WTC11 (cell line): Measurements from ENCODE around the gene CFAP90. TPM values are rescaled to one million over a fixed set of nuclear protein-coding genes. Genes with fewer than 3 reads are reported as not detected.

ENCODE experiments used
- ATAC-seq: fragments of 200-7000 bp; cut with Tn5 transposase; 2 replicates; pipeline ENCODE4 v1.10.0; 2021; ENCODE audit warnings: mild to moderate bottlenecking, moderate library complexity
- CTCF ChIA-PET: fragments of 300-600 bp; sonication (Branson Sonifier 250); formaldehyde crosslinking; loops from one replicate; lab custom pipeline; 2021; ENCODE audit warnings: antibody characterized with exemption; lab: Charles Lee
- POLR2A ChIA-PET: fragments of 350-600 bp; sonication (Branson Sonifier 250); formaldehyde crosslinking; loops from one replicate; lab custom pipeline; 2021; ENCODE audit warnings: antibody characterized with exemption; lab: Charles Lee
- DNase-seq: peaks from one replicate; pipeline ENCODE4 v3.0.0; 2021; ENCODE audit warnings: low spot score
- H3K27ac Mint-ChIP-seq: 2 replicates; pipeline ENCODE4 v1.8.0; 2021; ENCODE audit warnings: mixed read lengths
- H3K27me3 Mint-ChIP-seq: 2 replicates; pipeline ENCODE4 v1.8.0; 2021; ENCODE audit warnings: low read depth, mild to moderate bottlenecking, moderate library complexity, mixed read lengths
- H3K36me3 Mint-ChIP-seq: 2 replicates; pipeline ENCODE4 v1.8.0; 2021; ENCODE audit warnings: mixed read lengths
- H3K4me1 Mint-ChIP-seq: 2 replicates; pipeline ENCODE4 v1.8.0; 2022; ENCODE audit warnings: mixed read lengths
- H3K4me3 Mint-ChIP-seq: 2 replicates; pipeline ENCODE4 v1.8.0; 2021; ENCODE audit warnings: mild to moderate bottlenecking, moderate library complexity, mixed read lengths
- H3K9me3 Mint-ChIP-seq: 2 replicates; pipeline ENCODE4 v1.8.0; 2021; ENCODE audit warnings: mixed read lengths
- CBFB ChIP-seq: sonication (generic); formaldehyde crosslinking; IDR thresholded peaks from 2 replicates; pipeline ENCODE4 v1.8.1; 2022; ENCODE audit warnings: mild to moderate bottlenecking, low read depth, missing genetic modification reagents
- CREB1 ChIP-seq: sonication (generic); formaldehyde crosslinking; IDR thresholded peaks from 2 replicates; pipeline ENCODE4 v1.8.0; 2023; ENCODE audit warnings: mild to moderate bottlenecking, missing genetic modification reagents
- ELF4 ChIP-seq: sonication (generic); formaldehyde crosslinking; IDR thresholded peaks from 2 replicates; pipeline ENCODE4 v1.8.1; 2022; ENCODE audit warnings: low read depth, mild to moderate bottlenecking, moderate library complexity, missing genetic modification reagents
- JUN ChIP-seq: sonication (generic); formaldehyde crosslinking; IDR thresholded peaks from 2 replicates; pipeline ENCODE4 v1.8.0; 2023; ENCODE audit warnings: mild to moderate bottlenecking, missing genetic modification reagents
- NFATC4 ChIP-seq: fragments of 250-450 bp; sonication (Bioruptor Pico); IDR thresholded peaks from 2 replicates; pipeline ENCODE4 v1.9.0; 2021; ENCODE audit warnings: mild to moderate bottlenecking
- NR2C2 ChIP-seq: sonication (generic); formaldehyde crosslinking; IDR thresholded peaks from 2 replicates; pipeline ENCODE4 v1.8.0; 2022; ENCODE audit warnings: mild to moderate bottlenecking, missing genetic modification reagents
- NR3C1 ChIP-seq: sonication (generic); formaldehyde crosslinking; conservative IDR thresholded peaks from 2 replicates; pipeline ENCODE4 v1.8.1; 2023; ENCODE audit warnings: low read depth, mild to moderate bottlenecking, missing genetic modification reagents
- OVOL2 ChIP-seq: fragments of 250-450 bp; sonication (Bioruptor Pico); IDR thresholded peaks from 2 replicates; pipeline ENCODE4 v1.9.0; 2021; ENCODE audit warnings: mild to moderate bottlenecking, borderline replicate concordance
- RELA ChIP-seq: sonication (generic); formaldehyde crosslinking; IDR thresholded peaks from 2 replicates; pipeline ENCODE4 v1.8.1; 2022; ENCODE audit warnings: missing genetic modification reagents, mild to moderate bottlenecking, borderline replicate concordance
- SMAD4 ChIP-seq: sonication (generic); formaldehyde crosslinking; IDR thresholded peaks from 2 replicates; pipeline ENCODE4 v1.8.0; 2022; ENCODE audit warnings: mild to moderate bottlenecking, missing genetic modification reagents
- TP53 ChIP-seq: sonication (generic); formaldehyde crosslinking; IDR thresholded peaks from 2 replicates; pipeline ENCODE4 v1.8.1; 2023; ENCODE audit warnings: mild to moderate bottlenecking, missing genetic modification reagents
- ZBTB21 ChIP-seq: sonication (generic); formaldehyde crosslinking; IDR thresholded peaks from 2 replicates; pipeline ENCODE4 v1.8.1; 2023; ENCODE audit warnings: mild to moderate bottlenecking, missing genetic modification reagents, borderline replicate concordance
- ZNF138 ChIP-seq: sonication (generic); formaldehyde crosslinking; conservative IDR thresholded peaks from 2 replicates; pipeline ENCODE4 v1.8.1; 2022; ENCODE audit warnings: mild to moderate bottlenecking, moderate library complexity, missing genetic modification reagents
- ZNF232 ChIP-seq: sonication (generic); formaldehyde crosslinking; IDR thresholded peaks from 2 replicates; pipeline ENCODE4 v1.8.0; 2022; ENCODE audit warnings: mild to moderate bottlenecking, missing genetic modification reagents
- ZNF396 ChIP-seq: fragments of 250-450 bp; sonication (Bioruptor Pico); IDR thresholded peaks from 2 replicates; pipeline ENCODE4 v1.8.0; 2021; ENCODE audit warnings: mild to moderate bottlenecking, moderate library complexity, borderline replicate concordance
- total RNA-seq: library from RNA; stranded (reverse); gene quantifications from 3 replicates; pipeline ENCODE4 v1.2.3, GENCODE V29; 2021
- TF ChIP-seq, protein P1 (sequence below): fragments of 200-600 bp; IDR thresholded peaks from 2 replicates; pipeline ENCODE4 v1.8.0; 2022; ENCODE audit warnings: antibody characterized with exemption
- TF ChIP-seq, protein P2 (sequence below): fragments of 250-450 bp; sonication (Bioruptor Pico); IDR thresholded peaks from 2 replicates; pipeline ENCODE4 v2.1.2; 2022; ENCODE audit warnings: mild to moderate bottlenecking, moderate library complexity
- TF ChIP-seq, protein P3 (sequence below): sonication (generic); formaldehyde crosslinking; IDR thresholded peaks from 2 replicates; pipeline ENCODE4 v1.8.0; 2022; ENCODE audit warnings: mild to moderate bottlenecking, missing genetic modification reagents
- TF ChIP-seq, protein P4 (sequence below): sonication (generic); formaldehyde crosslinking; IDR thresholded peaks from 2 replicates; pipeline ENCODE4 v1.8.1; 2022; ENCODE audit warnings: low read depth, missing genetic modification reagents, borderline replicate concordance
- TF ChIP-seq, protein P5 (sequence below): sonication (generic); formaldehyde crosslinking; IDR thresholded peaks from 2 replicates; pipeline ENCODE4 v1.8.1; 2023; ENCODE audit warnings: mild to moderate bottlenecking, missing genetic modification reagents, moderate library complexity
- TF ChIP-seq, protein P6 (sequence below): sonication (generic); formaldehyde crosslinking; IDR thresholded peaks from 2 replicates; pipeline ENCODE4 v1.8.1; 2023; ENCODE audit warnings: mild to moderate bottlenecking, moderate library complexity, missing genetic modification reagents
- TF ChIP-seq, protein P7 (sequence below): sonication (generic); formaldehyde crosslinking; IDR thresholded peaks from 2 replicates; pipeline ENCODE4 v1.8.1; 2023; ENCODE audit warnings: mild to moderate bottlenecking, missing genetic modification reagents, borderline replicate concordance

Gene CFAP90
- total RNA-seq, 1 experiment from 2014 or later = 0.33 TPM

DNA sequence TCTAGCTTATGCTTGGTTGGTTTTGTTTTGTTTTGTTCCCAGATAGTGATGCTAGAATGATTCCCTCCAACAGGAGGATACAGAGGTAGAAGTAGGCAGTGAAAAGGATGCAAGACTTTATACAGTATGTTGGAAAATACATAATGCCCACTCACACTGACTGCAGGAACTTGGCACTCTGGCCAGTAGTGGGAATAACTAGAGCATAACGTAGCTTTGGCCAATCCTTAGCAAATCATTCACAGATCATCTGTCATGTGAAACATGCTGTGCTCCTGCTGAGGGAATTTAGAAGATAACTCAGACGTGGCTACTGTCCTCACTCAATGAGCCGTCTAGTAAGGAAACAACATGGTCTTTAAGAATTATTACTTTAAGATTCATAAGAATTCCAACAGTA is 13.5 kb downstream of the CFAP90 start:
- CTCF ChIA-PET = interaction anchor here (1.5 kb wide), 1 partner anchor 19 kb away, joined by 3 read pairs; no protein-coding TSS in a partner anchor
- no peak overlapping the region for H3K4me3 Mint-ChIP-seq
- no peak for TF ChIP-seq OVOL2
- TF ChIP-seq JUN = no peak
- TF ChIP-seq CBFB (CRISPR knock-in tag) = no peak
- TF ChIP-seq, protein P1, sequence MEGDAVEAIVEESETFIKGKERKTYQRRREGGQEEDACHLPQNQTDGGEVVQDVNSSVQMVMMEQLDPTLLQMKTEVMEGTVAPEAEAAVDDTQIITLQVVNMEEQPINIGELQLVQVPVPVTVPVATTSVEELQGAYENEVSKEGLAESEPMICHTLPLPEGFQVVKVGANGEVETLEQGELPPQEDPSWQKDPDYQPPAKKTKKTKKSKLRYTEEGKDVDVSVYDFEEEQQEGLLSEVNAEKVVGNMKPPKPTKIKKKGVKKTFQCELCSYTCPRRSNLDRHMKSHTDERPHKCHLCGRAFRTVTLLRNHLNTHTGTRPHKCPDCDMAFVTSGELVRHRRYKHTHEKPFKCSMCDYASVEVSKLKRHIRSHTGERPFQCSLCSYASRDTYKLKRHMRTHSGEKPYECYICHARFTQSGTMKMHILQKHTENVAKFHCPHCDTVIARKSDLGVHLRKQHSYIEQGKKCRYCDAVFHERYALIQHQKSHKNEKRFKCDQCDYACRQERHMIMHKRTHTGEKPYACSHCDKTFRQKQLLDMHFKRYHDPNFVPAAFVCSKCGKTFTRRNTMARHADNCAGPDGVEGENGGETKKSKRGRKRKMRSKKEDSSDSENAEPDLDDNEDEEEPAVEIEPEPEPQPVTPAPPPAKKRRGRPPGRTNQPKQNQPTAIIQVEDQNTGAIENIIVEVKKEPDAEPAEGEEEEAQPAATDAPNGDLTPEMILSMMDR = no peak
- TF ChIP-seq, protein P2, sequence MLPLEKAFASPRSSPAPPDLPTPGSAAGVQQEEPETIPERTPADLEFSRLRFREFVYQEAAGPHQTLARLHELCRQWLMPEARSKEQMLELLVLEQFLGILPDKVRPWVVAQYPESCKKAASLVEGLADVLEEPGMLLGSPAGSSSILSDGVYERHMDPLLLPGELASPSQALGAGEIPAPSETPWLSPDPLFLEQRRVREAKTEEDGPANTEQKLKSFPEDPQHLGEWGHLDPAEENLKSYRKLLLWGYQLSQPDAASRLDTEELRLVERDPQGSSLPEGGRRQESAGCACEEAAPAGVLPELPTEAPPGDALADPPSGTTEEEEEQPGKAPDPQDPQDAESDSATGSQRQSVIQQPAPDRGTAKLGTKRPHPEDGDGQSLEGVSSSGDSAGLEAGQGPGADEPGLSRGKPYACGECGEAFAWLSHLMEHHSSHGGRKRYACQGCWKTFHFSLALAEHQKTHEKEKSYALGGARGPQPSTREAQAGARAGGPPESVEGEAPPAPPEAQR = no peak
- no peak for TF ChIP-seq ELF4 (CRISPR knock-in tag)
- TF ChIP-seq NFATC4 (CRISPR knock-in tag) = no peak
- TF ChIP-seq, protein P3, sequence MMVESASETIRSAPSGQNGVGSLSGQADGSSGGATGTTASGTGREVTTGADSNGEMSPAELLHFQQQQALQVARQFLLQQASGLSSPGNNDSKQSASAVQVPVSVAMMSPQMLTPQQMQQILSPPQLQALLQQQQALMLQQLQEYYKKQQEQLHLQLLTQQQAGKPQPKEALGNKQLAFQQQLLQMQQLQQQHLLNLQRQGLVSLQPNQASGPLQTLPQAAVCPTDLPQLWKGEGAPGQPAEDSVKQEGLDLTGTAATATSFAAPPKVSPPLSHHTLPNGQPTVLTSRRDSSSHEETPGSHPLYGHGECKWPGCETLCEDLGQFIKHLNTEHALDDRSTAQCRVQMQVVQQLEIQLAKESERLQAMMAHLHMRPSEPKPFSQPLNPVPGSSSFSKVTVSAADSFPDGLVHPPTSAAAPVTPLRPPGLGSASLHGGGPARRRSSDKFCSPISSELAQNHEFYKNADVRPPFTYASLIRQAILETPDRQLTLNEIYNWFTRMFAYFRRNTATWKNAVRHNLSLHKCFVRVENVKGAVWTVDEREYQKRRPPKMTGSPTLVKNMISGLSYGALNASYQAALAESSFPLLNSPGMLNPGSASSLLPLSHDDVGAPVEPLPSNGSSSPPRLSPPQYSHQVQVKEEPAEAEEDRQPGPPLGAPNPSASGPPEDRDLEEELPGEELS (CRISPR knock-in tag) = no peak
- TF ChIP-seq SMAD4 (CRISPR knock-in tag) = no peak
- no peak for TF ChIP-seq TP53
- no peak for TF ChIP-seq ZNF396 (CRISPR knock-in tag)
- no peak for TF ChIP-seq NR2C2 (CRISPR knock-in tag)
- no peak for TF ChIP-seq ZNF232 (CRISPR knock-in tag)
- TF ChIP-seq, protein P4, sequence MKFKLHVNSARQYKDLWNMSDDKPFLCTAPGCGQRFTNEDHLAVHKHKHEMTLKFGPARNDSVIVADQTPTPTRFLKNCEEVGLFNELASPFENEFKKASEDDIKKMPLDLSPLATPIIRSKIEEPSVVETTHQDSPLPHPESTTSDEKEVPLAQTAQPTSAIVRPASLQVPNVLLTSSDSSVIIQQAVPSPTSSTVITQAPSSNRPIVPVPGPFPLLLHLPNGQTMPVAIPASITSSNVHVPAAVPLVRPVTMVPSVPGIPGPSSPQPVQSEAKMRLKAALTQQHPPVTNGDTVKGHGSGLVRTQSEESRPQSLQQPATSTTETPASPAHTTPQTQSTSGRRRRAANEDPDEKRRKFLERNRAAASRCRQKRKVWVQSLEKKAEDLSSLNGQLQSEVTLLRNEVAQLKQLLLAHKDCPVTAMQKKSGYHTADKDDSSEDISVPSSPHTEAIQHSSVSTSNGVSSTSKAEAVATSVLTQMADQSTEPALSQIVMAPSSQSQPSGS (CRISPR knock-in tag) = no peak
- TF ChIP-seq, protein P5, sequence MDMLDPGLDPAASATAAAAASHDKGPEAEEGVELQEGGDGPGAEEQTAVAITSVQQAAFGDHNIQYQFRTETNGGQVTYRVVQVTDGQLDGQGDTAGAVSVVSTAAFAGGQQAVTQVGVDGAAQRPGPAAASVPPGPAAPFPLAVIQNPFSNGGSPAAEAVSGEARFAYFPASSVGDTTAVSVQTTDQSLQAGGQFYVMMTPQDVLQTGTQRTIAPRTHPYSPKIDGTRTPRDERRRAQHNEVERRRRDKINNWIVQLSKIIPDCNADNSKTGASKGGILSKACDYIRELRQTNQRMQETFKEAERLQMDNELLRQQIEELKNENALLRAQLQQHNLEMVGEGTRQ (CRISPR knock-in tag) = no peak
- no peak for TF ChIP-seq CREB1
- peaks cover 13% of the 10 kb centered on the region for H3K27me3 Mint-ChIP-seq
- peaks cover 12% of the 10 kb centered on the region for H3K9me3 Mint-ChIP-seq
- no peaks in the 10 kb centered on the region for H3K4me1 Mint-ChIP-seq
- no peaks in the 10 kb centered on the region for H3K36me3 Mint-ChIP-seq
- POLR2A ChIA-PET = no interaction called here
- no peak overlapping the region for H3K27ac Mint-ChIP-seq
- no peak for ATAC-seq
- no peak for DNase-seq

DNA sequence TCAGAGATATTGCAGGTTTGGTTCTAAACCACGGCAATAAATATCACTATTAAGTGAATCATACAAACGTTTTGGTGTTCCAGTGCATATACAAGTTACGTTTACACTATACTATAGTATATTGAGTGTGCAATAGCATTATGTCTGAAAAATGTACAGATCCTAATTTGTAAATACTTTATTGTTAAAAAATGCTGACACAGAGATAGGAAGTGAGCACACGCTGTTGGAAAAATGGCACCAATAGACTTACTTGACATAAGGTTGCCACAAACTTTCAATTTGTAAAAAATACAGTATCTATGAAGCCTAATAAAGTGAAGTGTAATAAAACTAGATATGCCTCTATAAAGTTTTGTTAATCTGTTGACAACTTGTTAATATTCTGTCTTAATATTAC is 16.0 kb downstream of the CFAP90 start:
- H3K27me3 Mint-ChIP-seq = peaks cover 5% of the 10 kb centered on the region
- ChIA-PET CTCF (no interaction called here), POLR2A (no interaction called here)
- no peak for ATAC-seq
- no peak overlapping the region for H3K4me3 Mint-ChIP-seq
- no peaks in the 10 kb centered on the region for H3K4me1 Mint-ChIP-seq
- H3K36me3 Mint-ChIP-seq = no peaks in the 10 kb centered on the region
- H3K27ac Mint-ChIP-seq = no peak overlapping the region
- H3K9me3 Mint-ChIP-seq = no peaks in the 10 kb centered on the region
- no peak for DNase-seq
- TF ChIP-seq RELA (CRISPR knock-in tag) (no peak), NR3C1 (no peak), ZNF138 (CRISPR knock-in tag) (no peak), ZBTB21 (CRISPR knock-in tag) (no peak)
- TF ChIP-seq, protein P6, sequence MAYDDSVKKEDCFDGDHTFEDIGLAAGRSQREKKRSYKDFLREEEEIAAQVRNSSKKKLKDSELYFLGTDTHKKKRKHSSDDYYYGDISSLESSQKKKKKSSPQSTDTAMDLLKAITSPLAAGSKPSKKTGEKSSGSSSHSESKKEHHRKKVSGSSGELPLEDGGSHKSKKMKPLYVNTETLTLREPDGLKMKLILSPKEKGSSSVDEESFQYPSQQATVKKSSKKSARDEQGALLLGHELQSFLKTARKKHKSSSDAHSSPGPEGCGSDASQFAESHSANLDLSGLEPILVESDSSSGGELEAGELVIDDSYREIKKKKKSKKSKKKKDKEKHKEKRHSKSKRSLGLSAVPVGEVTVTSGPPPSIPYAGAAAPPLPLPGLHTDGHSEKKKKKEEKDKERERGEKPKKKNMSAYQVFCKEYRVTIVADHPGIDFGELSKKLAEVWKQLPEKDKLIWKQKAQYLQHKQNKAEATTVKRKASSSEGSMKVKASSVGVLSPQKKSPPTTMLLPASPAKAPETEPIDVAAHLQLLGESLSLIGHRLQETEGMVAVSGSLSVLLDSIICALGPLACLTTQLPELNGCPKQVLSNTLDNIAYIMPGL = no peak
- TF ChIP-seq, protein P7, sequence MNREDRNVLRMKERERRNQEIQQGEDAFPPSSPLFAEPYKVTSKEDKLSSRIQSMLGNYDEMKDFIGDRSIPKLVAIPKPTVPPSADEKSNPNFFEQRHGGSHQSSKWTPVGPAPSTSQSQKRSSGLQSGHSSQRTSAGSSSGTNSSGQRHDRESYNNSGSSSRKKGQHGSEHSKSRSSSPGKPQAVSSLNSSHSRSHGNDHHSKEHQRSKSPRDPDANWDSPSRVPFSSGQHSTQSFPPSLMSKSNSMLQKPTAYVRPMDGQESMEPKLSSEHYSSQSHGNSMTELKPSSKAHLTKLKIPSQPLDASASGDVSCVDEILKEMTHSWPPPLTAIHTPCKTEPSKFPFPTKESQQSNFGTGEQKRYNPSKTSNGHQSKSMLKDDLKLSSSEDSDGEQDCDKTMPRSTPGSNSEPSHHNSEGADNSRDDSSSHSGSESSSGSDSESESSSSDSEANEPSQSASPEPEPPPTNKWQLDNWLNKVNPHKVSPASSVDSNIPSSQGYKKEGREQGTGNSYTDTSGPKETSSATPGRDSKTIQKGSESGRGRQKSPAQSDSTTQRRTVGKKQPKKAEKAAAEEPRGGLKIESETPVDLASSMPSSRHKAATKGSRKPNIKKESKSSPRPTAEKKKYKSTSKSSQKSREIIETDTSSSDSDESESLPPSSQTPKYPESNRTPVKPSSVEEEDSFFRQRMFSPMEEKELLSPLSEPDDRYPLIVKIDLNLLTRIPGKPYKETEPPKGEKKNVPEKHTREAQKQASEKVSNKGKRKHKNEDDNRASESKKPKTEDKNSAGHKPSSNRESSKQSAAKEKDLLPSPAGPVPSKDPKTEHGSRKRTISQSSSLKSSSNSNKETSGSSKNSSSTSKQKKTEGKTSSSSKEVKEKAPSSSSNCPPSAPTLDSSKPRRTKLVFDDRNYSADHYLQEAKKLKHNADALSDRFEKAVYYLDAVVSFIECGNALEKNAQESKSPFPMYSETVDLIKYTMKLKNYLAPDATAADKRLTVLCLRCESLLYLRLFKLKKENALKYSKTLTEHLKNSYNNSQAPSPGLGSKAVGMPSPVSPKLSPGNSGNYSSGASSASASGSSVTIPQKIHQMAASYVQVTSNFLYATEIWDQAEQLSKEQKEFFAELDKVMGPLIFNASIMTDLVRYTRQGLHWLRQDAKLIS = no peak
